Fibroblast of skin of right biceps (primary cell): Measurements from ENCODE around the gene PAF1.

Source experiments
- DNase-seq: peaks from one replicate; pipeline ENCODE4 v3.0.0-alpha.2; 2013

The PAF1 gene

GRCh38 chr19:39405261-39405957 lies 14.5 kb upstream of the PAF1 start:
- no peak for DNase-seq

- peak; percentile 100 for DNase-seq
Measured at GRCh38 chr19:39403331-39404312, 12.7 kb upstream of the PAF1 start.

- peak; percentile 95 for DNase-seq
Measured at GRCh38 chr19:39402346-39403300, 11.7 kb upstream of the PAF1 start.

GRCh38 chr19:39401549-39402345 lies 10.8 kb upstream of the PAF1 start:
- DNase-seq, result peak; percentile 72

- DNase-seq, result no peak
Measured at GRCh38 chr19:39401070-39401548, 10.2 kb upstream of the PAF1 start.

GRCh38 chr19:39400061-39400460 lies 9.2 kb upstream of the PAF1 start:
- DNase-seq, result no peak

- DNase-seq, result no peak
Measured at GRCh38 chr19:39399668-39400050, 8.8 kb upstream of the PAF1 start.

GRCh38 chr19:39398297-39398864 lies 7.5 kb upstream of the PAF1 start:
- peak; percentile 71 for DNase-seq

GRCh38 chr19:39397360-39398296 lies 6.7 kb upstream of the PAF1 start:
- DNase-seq, result peak; percentile 79

GRCh38 chr19:39390451-39390750 lies 505 bp downstream of the PAF1 start:
- DNase-seq, result no peak

- no peak for DNase-seq
Measured at GRCh38 chr19:39389631-39390414, 1.1 kb downstream of the PAF1 start.

- DNase-seq, result no peak
Measured at GRCh38 chr19:39388657-39389056, 2.2 kb downstream of the PAF1 start.

GRCh38 chr19:39386557-39386956 lies 4.3 kb downstream of the PAF1 start:
- DNase-seq, result no peak

GRCh38 chr19:39385629-39386411 lies 5.1 kb downstream of the PAF1 start:
- no peak for DNase-seq

- DNase-seq, result no peak
Measured at GRCh38 chr19:39384839-39385568, 5.9 kb downstream of the PAF1 start.

GRCh38 chr19:39382991-39383828 lies 7.7 kb downstream of the PAF1 start:
- no peak for DNase-seq
